Right lobe of liver (tissue), 4 donors: ENCODE results near the gene ZNF844.

Experiments
- POLR2A ChIP-seq: fragments of 450-650 bp; IDR thresholded peaks from one replicate; pipeline ENCODE4 v1.6.1; 2017; ENCODE audit warnings: antibody characterized with exemption, mild to moderate bottlenecking
- TF ChIP-seq, protein P1 (sequence below), 4 donors: fragments of 200-600 bp in 3 of 4; fragments of 450-650 bp in 1 of 4; IDR thresholded peaks; one replicate each; pipeline versions ENCODE4 v1.5.1 to v1.8.0; 2016 to 2022; ENCODE audit warnings: antibody characterized with exemption in 4 of 4, mild to moderate bottlenecking in 2 of 4
- donor health status: DM: no; HTN: no; CAD: no.
- donor health status: DM: no; HTN: no; CAD: no.
- donor health status: DM: no; HTN: yes; CAD: no.

- TF ChIP-seq POLR2A = no peak
- TF ChIP-seq, protein P1, sequence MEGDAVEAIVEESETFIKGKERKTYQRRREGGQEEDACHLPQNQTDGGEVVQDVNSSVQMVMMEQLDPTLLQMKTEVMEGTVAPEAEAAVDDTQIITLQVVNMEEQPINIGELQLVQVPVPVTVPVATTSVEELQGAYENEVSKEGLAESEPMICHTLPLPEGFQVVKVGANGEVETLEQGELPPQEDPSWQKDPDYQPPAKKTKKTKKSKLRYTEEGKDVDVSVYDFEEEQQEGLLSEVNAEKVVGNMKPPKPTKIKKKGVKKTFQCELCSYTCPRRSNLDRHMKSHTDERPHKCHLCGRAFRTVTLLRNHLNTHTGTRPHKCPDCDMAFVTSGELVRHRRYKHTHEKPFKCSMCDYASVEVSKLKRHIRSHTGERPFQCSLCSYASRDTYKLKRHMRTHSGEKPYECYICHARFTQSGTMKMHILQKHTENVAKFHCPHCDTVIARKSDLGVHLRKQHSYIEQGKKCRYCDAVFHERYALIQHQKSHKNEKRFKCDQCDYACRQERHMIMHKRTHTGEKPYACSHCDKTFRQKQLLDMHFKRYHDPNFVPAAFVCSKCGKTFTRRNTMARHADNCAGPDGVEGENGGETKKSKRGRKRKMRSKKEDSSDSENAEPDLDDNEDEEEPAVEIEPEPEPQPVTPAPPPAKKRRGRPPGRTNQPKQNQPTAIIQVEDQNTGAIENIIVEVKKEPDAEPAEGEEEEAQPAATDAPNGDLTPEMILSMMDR (IDR thresholded peaks at IDR 0.05) = no peak
These were observed 33.5 kb downstream of the ZNF844 start for GRCh38 chr19:12098040-12098439.
